Measurements from ENCODE around the gene KLK7.

GRCh38 chr19:50943074-50943828 lies 40.5 kb downstream of the KLK7 start:
- TF ChIP-seq POLR2AphosphoS5 (IDR thresholded peaks at IDR 0.05; ENCODE audit: low read depth, low read length): no peak
- TF ChIP-seq POLR2A (IDR thresholded peaks at IDR 0.05; ENCODE audit: low read depth, low read length): no peak

All from GM12892 (cell line).